ENCODE measurements around the gene GRM7. TPM values are rescaled to one million over a fixed set of nuclear protein-coding genes. Genes with fewer than 3 reads are reported as not detected.

GRM7 gene
- total RNA-seq, 1 experiment from 2014 or later, result not detected

DNA sequence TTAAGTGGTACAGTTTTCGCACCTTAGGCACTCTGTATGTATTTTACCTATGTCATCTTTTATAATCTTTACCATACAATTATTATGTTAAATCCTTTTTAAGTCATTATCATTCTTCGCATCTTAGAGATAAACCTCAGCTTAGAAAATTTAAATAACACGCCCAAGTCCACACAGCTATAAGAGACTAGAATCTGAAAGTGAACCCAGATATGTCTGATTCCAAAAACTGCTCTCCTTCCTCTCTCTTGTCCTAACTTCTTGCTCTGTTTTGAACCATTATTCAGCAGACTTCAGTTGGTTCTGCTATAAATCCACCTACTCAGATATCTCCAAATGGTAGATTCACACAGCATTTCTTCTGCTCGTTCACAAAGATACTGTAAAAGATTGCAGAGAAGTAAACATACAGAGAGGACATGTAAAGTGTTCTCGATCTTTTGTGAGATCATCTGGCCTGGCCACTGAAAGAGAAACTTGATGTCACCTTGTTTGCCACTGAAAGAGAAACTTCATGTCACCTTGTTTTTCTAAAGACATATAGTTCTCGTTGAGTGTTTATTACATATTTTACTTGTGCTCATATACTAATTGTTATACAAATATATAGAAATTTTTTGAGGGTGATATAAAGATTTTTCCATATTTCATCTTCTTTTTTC lies 533.2 kb downstream of the GRM7 start:
- ChIA-PET POLR2A (ENCODE audit: low non-redundant PET) (no interaction called here), CTCF (no interaction called here)
- H3K27me3 ChIP-seq (replicated peaks; ENCODE audit: insufficient read depth, low read depth, low read length, poor library complexity), result no peaks in the 10 kb centered on the region
- no peaks in the 10 kb centered on the region for H3K4me1 ChIP-seq (ENCODE audit: insufficient read depth, low read length, poor library complexity, severe bottlenecking)
- H3K4me3 ChIP-seq (ENCODE audit: low read depth, low read length, poor library complexity, severe bottlenecking), result no peak overlapping the region
- H3K9me3 ChIP-seq (ENCODE audit: low read depth, low read length, poor library complexity, severe bottlenecking), result no peaks in the 10 kb centered on the region
- no peak overlapping the region for H3K27ac ChIP-seq (ENCODE audit: low read depth, low read length, poor library complexity, severe bottlenecking)
- TF ChIP-seq, protein P1, sequence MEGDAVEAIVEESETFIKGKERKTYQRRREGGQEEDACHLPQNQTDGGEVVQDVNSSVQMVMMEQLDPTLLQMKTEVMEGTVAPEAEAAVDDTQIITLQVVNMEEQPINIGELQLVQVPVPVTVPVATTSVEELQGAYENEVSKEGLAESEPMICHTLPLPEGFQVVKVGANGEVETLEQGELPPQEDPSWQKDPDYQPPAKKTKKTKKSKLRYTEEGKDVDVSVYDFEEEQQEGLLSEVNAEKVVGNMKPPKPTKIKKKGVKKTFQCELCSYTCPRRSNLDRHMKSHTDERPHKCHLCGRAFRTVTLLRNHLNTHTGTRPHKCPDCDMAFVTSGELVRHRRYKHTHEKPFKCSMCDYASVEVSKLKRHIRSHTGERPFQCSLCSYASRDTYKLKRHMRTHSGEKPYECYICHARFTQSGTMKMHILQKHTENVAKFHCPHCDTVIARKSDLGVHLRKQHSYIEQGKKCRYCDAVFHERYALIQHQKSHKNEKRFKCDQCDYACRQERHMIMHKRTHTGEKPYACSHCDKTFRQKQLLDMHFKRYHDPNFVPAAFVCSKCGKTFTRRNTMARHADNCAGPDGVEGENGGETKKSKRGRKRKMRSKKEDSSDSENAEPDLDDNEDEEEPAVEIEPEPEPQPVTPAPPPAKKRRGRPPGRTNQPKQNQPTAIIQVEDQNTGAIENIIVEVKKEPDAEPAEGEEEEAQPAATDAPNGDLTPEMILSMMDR (conservative IDR thresholded peaks at IDR 0.05; ENCODE audit: low read depth, low read length), result no peak
- no peak for TF ChIP-seq EZH2 (IDR thresholded peaks at IDR 0.05; ENCODE audit: borderline replicate concordance, low read depth, low read length, poor library complexity, severe bottlenecking)
- intact Hi-C loops (cut with micrococcal nuclease; ENCODE audit: unreplicated experiment), result no loop called here
- no TSS peak for BruUV-seq (replicated peaks)
- no peaks in the 10 kb centered on the region for H3K36me3 ChIP-seq (ENCODE audit: insufficient read depth, low read length, poor library complexity, severe bottlenecking)
- DNase-seq (ENCODE audit: low spot score), result no peak

DNA sequence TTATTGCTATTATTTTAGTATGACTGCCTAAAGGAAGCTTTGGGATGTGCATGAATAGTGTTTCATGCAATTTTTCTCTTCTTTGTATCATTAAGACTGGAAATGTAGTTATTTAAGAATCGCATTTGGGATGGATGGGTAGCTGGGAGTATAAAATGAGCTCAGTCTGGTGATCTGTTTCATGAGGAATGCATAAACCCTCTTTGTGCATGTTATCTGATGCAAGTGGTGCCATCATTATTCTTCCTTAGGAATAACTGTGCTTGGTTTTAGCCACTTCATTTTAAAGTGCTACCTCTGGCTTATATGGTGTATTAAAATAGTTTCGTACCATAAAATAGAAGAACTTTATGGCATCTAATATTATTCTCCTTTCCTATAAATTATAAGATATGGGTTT lies 535.6 kb downstream of the GRM7 start:
- H3K4me3 ChIP-seq (ENCODE audit: low read depth, low read length, poor library complexity, severe bottlenecking), result no peak overlapping the region

DNA sequence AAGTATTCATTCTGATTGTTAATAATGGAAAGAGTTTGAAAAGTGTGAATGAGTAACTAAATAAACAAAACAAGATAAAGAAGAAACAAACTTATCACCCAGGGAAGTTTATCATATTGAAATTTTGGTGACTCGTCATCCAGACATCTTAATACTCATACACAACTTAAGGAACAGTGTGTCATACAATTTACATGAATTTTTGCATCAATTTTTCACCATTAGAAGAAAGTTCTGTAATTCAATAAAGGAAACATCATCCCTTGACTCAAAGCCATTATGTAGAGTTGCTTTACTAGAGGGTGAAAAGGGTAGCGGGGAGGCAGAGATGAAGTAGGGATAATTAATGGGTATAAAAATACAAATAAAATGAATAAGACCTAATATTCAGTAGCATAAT lies 536.2 kb downstream of the GRM7 start:
- no peaks in the 10 kb centered on the region for H3K27me3 ChIP-seq (replicated peaks; ENCODE audit: insufficient read depth, low read depth, low read length, poor library complexity)
- CTCF ChIA-PET, result no interaction called here
- H3K9me3 ChIP-seq (ENCODE audit: low read depth, low read length, poor library complexity, severe bottlenecking), result no peaks in the 10 kb centered on the region
- TF ChIP-seq, protein P1 (conservative IDR thresholded peaks at IDR 0.05; ENCODE audit: low read depth, low read length), result no peak
- no peak for TF ChIP-seq EZH2 (IDR thresholded peaks at IDR 0.05; ENCODE audit: borderline replicate concordance, low read depth, low read length, poor library complexity, severe bottlenecking)
- no peak overlapping the region for H3K27ac ChIP-seq (ENCODE audit: low read depth, low read length, poor library complexity, severe bottlenecking)
- no peak overlapping the region for H3K4me3 ChIP-seq (ENCODE audit: low read depth, low read length, poor library complexity, severe bottlenecking)
- H3K36me3 ChIP-seq (ENCODE audit: insufficient read depth, low read length, poor library complexity, severe bottlenecking), result no peaks in the 10 kb centered on the region
- H3K4me1 ChIP-seq (ENCODE audit: insufficient read depth, low read length, poor library complexity, severe bottlenecking), result no peaks in the 10 kb centered on the region
- BruUV-seq (replicated peaks), result no TSS peak
- POLR2A ChIA-PET (ENCODE audit: low non-redundant PET), result no interaction called here
- intact Hi-C loops (cut with micrococcal nuclease; ENCODE audit: unreplicated experiment), result no loop called here
- no peak for DNase-seq (ENCODE audit: low spot score)

More for the DNA sequence above, 535.6 kb downstream of the GRM7 start:
- H3K4me1 ChIP-seq (ENCODE audit: insufficient read depth, low read length, poor library complexity, severe bottlenecking), result no peaks in the 10 kb centered on the region
- CTCF ChIA-PET, result no interaction called here
- intact Hi-C loops (cut with micrococcal nuclease; ENCODE audit: unreplicated experiment), result no loop called here
- DNase-seq (ENCODE audit: low spot score), result no peak
- H3K9me3 ChIP-seq (ENCODE audit: low read depth, low read length, poor library complexity, severe bottlenecking), result no peaks in the 10 kb centered on the region
- no peaks in the 10 kb centered on the region for H3K27me3 ChIP-seq (replicated peaks; ENCODE audit: insufficient read depth, low read depth, low read length, poor library complexity)
- no peak overlapping the region for H3K27ac ChIP-seq (ENCODE audit: low read depth, low read length, poor library complexity, severe bottlenecking)
- H3K36me3 ChIP-seq (ENCODE audit: insufficient read depth, low read length, poor library complexity, severe bottlenecking), result no peaks in the 10 kb centered on the region
- BruUV-seq (replicated peaks), result no TSS peak
- TF ChIP-seq EZH2 (IDR thresholded peaks at IDR 0.05; ENCODE audit: borderline replicate concordance, low read depth, low read length, poor library complexity, severe bottlenecking), result no peak
- TF ChIP-seq, protein P1 (conservative IDR thresholded peaks at IDR 0.05; ENCODE audit: low read depth, low read length), result no peak
- POLR2A ChIA-PET (ENCODE audit: low non-redundant PET), result no interaction called here

All from A673 (cell line).